Activated CD4-positive, alpha-beta T cell treated with anti-CD3 and anti-CD28 coated beads, Interleukin-2, amount 50 U/mL, for 48 hours (primary cell): ENCODE measurements around the gene EML1.
A peak's percentile ranks its signal among the peaks of the same experiment; 100 is the strongest.

Source experiments
- DNase-seq, 2 experiments: peaks; one replicate each; pipeline ENCODE4 v3.0.0-alpha.2; 2020

The EML1 gene

GRCh38 chr14:99780690-99781089, 12.5 kb upstream of the EML1 start:
- no peak for DNase-seq

- DNase-seq = no peak
Observed at GRCh38 chr14:99781091-99781490, 12.1 kb upstream of the EML1 start.

GRCh38 chr14:99781853-99782610, 11.2 kb upstream of the EML1 start:
- DNase-seq = no peak

- DNase-seq = no peak
Observed at GRCh38 chr14:99784508-99784907, 8.7 kb upstream of the EML1 start.

GRCh38 chr14:99785426-99785825, 7.8 kb upstream of the EML1 start:
- no peak for DNase-seq

- DNase-seq = no peak
Observed at GRCh38 chr14:99786511-99786989, 6.7 kb upstream of the EML1 start.

- no peak for DNase-seq
Observed at GRCh38 chr14:99788713-99789112, 4.5 kb upstream of the EML1 start.

- DNase-seq = no peak
Observed at GRCh38 chr14:99789581-99789980, 3.6 kb upstream of the EML1 start.

- no peak for DNase-seq
Observed at GRCh38 chr14:99790201-99790977, 2.8 kb upstream of the EML1 start.

- DNase-seq = no peak
Observed at GRCh38 chr14:99790978-99791376, 2.2 kb upstream of the EML1 start.

- DNase-seq = no peak
Observed at GRCh38 chr14:99791476-99792209, 1.6 kb upstream of the EML1 start.

GRCh38 chr14:99792210-99792535, 1.0 kb upstream of the EML1 start:
- no peak for DNase-seq

GRCh38 chr14:99792551-99793212, 531 bp upstream of the EML1 start:
- peak in 1 of 2 experiments; percentile 7 for DNase-seq

GRCh38 chr14:99794151-99794780, 1.1 kb downstream of the EML1 start:
- DNase-seq = no peak

- no peak for DNase-seq
Observed at GRCh38 chr14:99795046-99795445, 1.8 kb downstream of the EML1 start.

- no peak for DNase-seq
Observed at GRCh38 chr14:99797231-99797630, 4.0 kb downstream of the EML1 start.

- DNase-seq = no peak
Observed at GRCh38 chr14:99800781-99801180, 7.6 kb downstream of the EML1 start.

GRCh38 chr14:99802301-99803105, 9.3 kb downstream of the EML1 start:
- no peak for DNase-seq

GRCh38 chr14:99803106-99803775, 10.0 kb downstream of the EML1 start:
- DNase-seq = no peak

- DNase-seq = no peak
Observed at GRCh38 chr14:99803803-99804202, 10.6 kb downstream of the EML1 start.
